GM23338 (cell line): Measurements from ENCODE around the gene AIM2. TPM values are rescaled to one million over a fixed set of nuclear protein-coding genes. Genes with fewer than 3 reads are reported as not detected.

Experiments used
- ATAC-seq: fragments of 200-7000 bp; cut with Tn5 transposase; 3 replicates; pipeline ENCODE4 v1.9.1; 2020
- DNase-seq: peaks from one replicate; pipeline ENCODE4 v3.0.0-alpha.2; 2015; ENCODE audit warnings: low spot score
- H2AFZ ChIP-seq: fragments of 200-600 bp; sonication (generic); 2 replicates; pipeline ENCODE4 v1.8.0; 2016; ENCODE audit warnings: antibody characterized with exemption, mild to moderate bottlenecking, moderate library complexity
- H3F3A ChIP-seq: fragments of 200-600 bp; sonication (generic); replicated peaks from 2 replicates; pipeline ENCODE4 v1.8.0; 2017; ENCODE audit warnings: antibody characterized with exemption, mixed run types, low read depth
- H3K27ac ChIP-seq: fragments of 200-600 bp; sonication (generic); 2 replicates; pipeline ENCODE4 v1.6.1; 2016; ENCODE audit warnings: low read depth
- H3K27me3 ChIP-seq: fragments of 200-600 bp; sonication (generic); 2 replicates; pipeline ENCODE4 v1.8.0; 2016; ENCODE audit warnings: mild to moderate bottlenecking, mixed run types, moderate library complexity; ENCODE audit not compliant: insufficient read depth
- H3K36me3 ChIP-seq: fragments of 200-600 bp; sonication (generic); 2 replicates; pipeline ENCODE4 v1.8.0; 2016; ENCODE audit warnings: mild to moderate bottlenecking; ENCODE audit not compliant: insufficient read depth
- H3K4me1 ChIP-seq: fragments of 200-600 bp; sonication (generic); 2 replicates; pipeline ENCODE4 v1.8.0; 2016; ENCODE audit warnings: mild to moderate bottlenecking, moderate library complexity; ENCODE audit not compliant: insufficient read depth
- H3K4me2 ChIP-seq: fragments of 200-600 bp; sonication (generic); 2 replicates; pipeline ENCODE4 v1.7.1; 2017; ENCODE audit warnings: mixed run types
- H3K4me3 ChIP-seq: fragments of 200-600 bp; sonication (generic); 2 replicates; pipeline ENCODE4 v1.6.1; 2016; ENCODE audit warnings: mixed run types
- H3K79me2 ChIP-seq: fragments of 200-600 bp; sonication (generic); replicated peaks from 2 replicates; pipeline ENCODE4 v1.8.0; 2017; ENCODE audit warnings: mild to moderate bottlenecking; ENCODE audit not compliant: insufficient read depth
- H3K9me2 ChIP-seq: fragments of 200-600 bp; sonication (generic); 2 replicates; pipeline ENCODE4 v1.8.0; 2017; ENCODE audit not compliant: insufficient read depth
- H4K20me1 ChIP-seq: fragments of 200-600 bp; sonication (generic); replicated peaks from 2 replicates; pipeline ENCODE4 v1.8.0; 2017; ENCODE audit warnings: mild to moderate bottlenecking; ENCODE audit not compliant: insufficient read depth
- H3K27ac Mint-ChIP-seq: 2 replicates; pipeline ENCODE4 v1.8.0; 2020; ENCODE audit warnings: inconsistent platforms, mild to moderate bottlenecking, moderate library complexity, mixed read lengths
- H3K27me3 Mint-ChIP-seq: 3 replicates; pipeline ENCODE4 v1.8.0; 2022; ENCODE audit warnings: low read depth, mild to moderate bottlenecking, moderate library complexity, mixed read lengths, inconsistent platforms; ENCODE audit not compliant: insufficient read depth, poor library complexity
- H3K36me3 Mint-ChIP-seq: 3 replicates; pipeline ENCODE4 v1.8.0; 2021; ENCODE audit warnings: low read depth, mild to moderate bottlenecking, inconsistent platforms, moderate library complexity, mixed read lengths
- H3K4me1 Mint-ChIP-seq: 3 replicates; pipeline ENCODE4 v1.8.0; 2020; ENCODE audit warnings: mild to moderate bottlenecking, inconsistent platforms, mixed read lengths
- H3K4me3 Mint-ChIP-seq: 3 replicates; pipeline ENCODE4 v1.8.0; 2021; ENCODE audit warnings: moderate library complexity, mild to moderate bottlenecking, inconsistent platforms, mixed read lengths
- H3K9me3 Mint-ChIP-seq: 3 replicates; pipeline ENCODE4 v1.8.0; 2020; ENCODE audit warnings: moderate library complexity, mild to moderate bottlenecking, inconsistent platforms, mixed read lengths
- CREB1 ChIP-seq: fragments of 250-450 bp; sonication (Bioruptor Pico); IDR thresholded peaks from 2 replicates; pipeline ENCODE4 v1.5.0; 2020; ENCODE audit warnings: low read depth, mild to moderate bottlenecking, moderate library complexity
- EZH2 ChIP-seq: fragments of 200-600 bp; sonication (generic); IDR thresholded peaks from one replicate; pipeline ENCODE4 v1.8.0; 2017; ENCODE audit warnings: antibody characterized with exemption, mild to moderate bottlenecking, low read depth; ENCODE audit not compliant: unreplicated experiment
- EZH2phosphoT487 ChIP-seq: fragments of 200-600 bp; sonication (generic); IDR thresholded peaks from one replicate; pipeline ENCODE4 v1.8.1; 2018; ENCODE audit warnings: antibody characterized with exemption; ENCODE audit not compliant: unreplicated experiment
- JUNB ChIP-seq: IDR thresholded peaks from one replicate; pipeline ENCODE4 v1.6.1; 2016; ENCODE audit warnings: antibody characterized with exemption; ENCODE audit not compliant: unreplicated experiment
- POLR2AphosphoS5 ChIP-seq: IDR thresholded peaks from 2 replicates; pipeline ENCODE4 v1.6.1; 2016; ENCODE audit warnings: antibody characterized with exemption, low read depth
- STAT1 ChIP-seq: IDR thresholded peaks from one replicate; pipeline ENCODE4 v1.6.1; 2016; ENCODE audit warnings: antibody characterized with exemption; ENCODE audit not compliant: unreplicated experiment
- ZNF114 ChIP-seq: fragments of 250-450 bp; sonication (Bioruptor Pico); IDR thresholded peaks from 2 replicates; pipeline ENCODE4 v1.5.0; 2020; ENCODE audit warnings: mild to moderate bottlenecking, moderate library complexity
- ZNF331 ChIP-seq: fragments of 250-450 bp; sonication (Bioruptor Pico); IDR thresholded peaks from 2 replicates; pipeline ENCODE4 v1.5.0; 2020; ENCODE audit warnings: low read depth, mild to moderate bottlenecking, moderate library complexity
- polyA plus RNA-seq: library from polyadenylated mRNA; unstranded; fragments of >200 nt; fragmentation: Nextera tagmentation; extraction: Ambion mirVana; gene quantifications from 2 replicates; pipeline ENCODE4 v1.2.1, GENCODE V29; 2016
- total RNA-seq: library from RNA; depleted of rRNA; stranded (reverse); fragments of >200 nt; shearing (Covaris generic); gene quantifications from 2 replicates; pipeline ENCODE4 v1.2.3, GENCODE V29; 2014
- TF ChIP-seq, protein P1 (sequence below): fragments of 250-450 bp; sonication (Bioruptor Pico); IDR thresholded peaks from 2 replicates; pipeline ENCODE4 v1.5.0; 2020; ENCODE audit warnings: mild to moderate bottlenecking, moderate library complexity
- TF ChIP-seq, protein P2 (sequence below): IDR thresholded peaks from 2 replicates; pipeline ENCODE4 v1.6.1; 2016; ENCODE audit warnings: antibody characterized with exemption
- TF ChIP-seq, protein P3 (sequence below), 2 experiments: fragments of 200-600 bp in 1 of 2; sonication (generic) in 1 of 2; conservative IDR thresholded peaks; 2 replicates each; pipeline versions ENCODE4 v1.5.1 to v1.6.1; 2016 to 2017; ENCODE audit warnings: antibody characterized with exemption in 2 of 2, low read depth in 2 of 2, mild to moderate bottlenecking in 2 of 2, moderate library complexity in 1 of 2
- TF ChIP-seq, protein P4 (sequence below): IDR thresholded peaks from one replicate; pipeline ENCODE4 v1.6.1; 2018; ENCODE audit warnings: antibody characterized with exemption; ENCODE audit not compliant: unreplicated experiment

The AIM2 gene
- total and polyA plus RNA-seq, 2 experiments from 2014 or later: 1.5 to 2.5 TPM

DNA sequence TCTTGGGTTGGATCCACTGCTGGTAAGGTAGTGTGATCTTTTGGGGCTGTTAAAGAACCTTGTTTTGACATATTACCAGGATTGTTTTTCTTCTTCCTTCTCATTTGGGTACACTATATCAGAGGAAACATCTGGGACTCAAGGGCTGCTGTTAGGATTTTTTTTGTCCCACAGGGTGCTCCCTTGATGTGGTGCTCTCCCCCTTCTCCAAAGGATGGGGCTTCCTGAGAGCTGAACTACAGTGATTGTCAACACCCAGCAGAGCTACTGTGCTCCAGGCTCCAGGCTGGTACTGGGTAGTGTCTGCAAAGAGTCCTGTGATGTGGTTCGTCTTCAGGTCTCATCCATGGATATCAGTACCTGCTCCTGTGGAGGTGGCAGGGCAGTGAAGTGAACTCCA lies 46.3 kb downstream of the AIM2 start:
- Histone ChIP-seq H3F3A (no peaks in the 10 kb centered on the region), H3K9me2 (peaks cover 12% of the 10 kb centered on the region), H3K36me3 (no peaks in the 10 kb centered on the region), H3K4me1 (no peaks in the 10 kb centered on the region), H3K79me2 (no peaks in the 10 kb centered on the region), H3K27ac (no peak overlapping the region), H4K20me1 (no peaks in the 10 kb centered on the region), H3K27me3 (no peaks in the 10 kb centered on the region), H3K4me3 (no peak overlapping the region), H2AFZ (no peak overlapping the region), H3K4me2 (no peak overlapping the region)
- DNase-seq (no peak), ATAC-seq (no peak)
- Mint-ChIP-seq H3K36me3 (0 out of 3 replicates have a peak, but pooled peaks cover 4% of the 10 kb centered on the region), H3K27ac (no peak overlapping the region), H3K9me3 (no peaks in the 10 kb centered on the region; the same call in 2 of the 3 replicates), H3K27me3 (peaks cover 2% of the 10 kb centered on the region), H3K4me3 (no peak overlapping the region), H3K4me1 (peaks cover 12% of the 10 kb centered on the region)
- TF ChIP-seq, protein P1, sequence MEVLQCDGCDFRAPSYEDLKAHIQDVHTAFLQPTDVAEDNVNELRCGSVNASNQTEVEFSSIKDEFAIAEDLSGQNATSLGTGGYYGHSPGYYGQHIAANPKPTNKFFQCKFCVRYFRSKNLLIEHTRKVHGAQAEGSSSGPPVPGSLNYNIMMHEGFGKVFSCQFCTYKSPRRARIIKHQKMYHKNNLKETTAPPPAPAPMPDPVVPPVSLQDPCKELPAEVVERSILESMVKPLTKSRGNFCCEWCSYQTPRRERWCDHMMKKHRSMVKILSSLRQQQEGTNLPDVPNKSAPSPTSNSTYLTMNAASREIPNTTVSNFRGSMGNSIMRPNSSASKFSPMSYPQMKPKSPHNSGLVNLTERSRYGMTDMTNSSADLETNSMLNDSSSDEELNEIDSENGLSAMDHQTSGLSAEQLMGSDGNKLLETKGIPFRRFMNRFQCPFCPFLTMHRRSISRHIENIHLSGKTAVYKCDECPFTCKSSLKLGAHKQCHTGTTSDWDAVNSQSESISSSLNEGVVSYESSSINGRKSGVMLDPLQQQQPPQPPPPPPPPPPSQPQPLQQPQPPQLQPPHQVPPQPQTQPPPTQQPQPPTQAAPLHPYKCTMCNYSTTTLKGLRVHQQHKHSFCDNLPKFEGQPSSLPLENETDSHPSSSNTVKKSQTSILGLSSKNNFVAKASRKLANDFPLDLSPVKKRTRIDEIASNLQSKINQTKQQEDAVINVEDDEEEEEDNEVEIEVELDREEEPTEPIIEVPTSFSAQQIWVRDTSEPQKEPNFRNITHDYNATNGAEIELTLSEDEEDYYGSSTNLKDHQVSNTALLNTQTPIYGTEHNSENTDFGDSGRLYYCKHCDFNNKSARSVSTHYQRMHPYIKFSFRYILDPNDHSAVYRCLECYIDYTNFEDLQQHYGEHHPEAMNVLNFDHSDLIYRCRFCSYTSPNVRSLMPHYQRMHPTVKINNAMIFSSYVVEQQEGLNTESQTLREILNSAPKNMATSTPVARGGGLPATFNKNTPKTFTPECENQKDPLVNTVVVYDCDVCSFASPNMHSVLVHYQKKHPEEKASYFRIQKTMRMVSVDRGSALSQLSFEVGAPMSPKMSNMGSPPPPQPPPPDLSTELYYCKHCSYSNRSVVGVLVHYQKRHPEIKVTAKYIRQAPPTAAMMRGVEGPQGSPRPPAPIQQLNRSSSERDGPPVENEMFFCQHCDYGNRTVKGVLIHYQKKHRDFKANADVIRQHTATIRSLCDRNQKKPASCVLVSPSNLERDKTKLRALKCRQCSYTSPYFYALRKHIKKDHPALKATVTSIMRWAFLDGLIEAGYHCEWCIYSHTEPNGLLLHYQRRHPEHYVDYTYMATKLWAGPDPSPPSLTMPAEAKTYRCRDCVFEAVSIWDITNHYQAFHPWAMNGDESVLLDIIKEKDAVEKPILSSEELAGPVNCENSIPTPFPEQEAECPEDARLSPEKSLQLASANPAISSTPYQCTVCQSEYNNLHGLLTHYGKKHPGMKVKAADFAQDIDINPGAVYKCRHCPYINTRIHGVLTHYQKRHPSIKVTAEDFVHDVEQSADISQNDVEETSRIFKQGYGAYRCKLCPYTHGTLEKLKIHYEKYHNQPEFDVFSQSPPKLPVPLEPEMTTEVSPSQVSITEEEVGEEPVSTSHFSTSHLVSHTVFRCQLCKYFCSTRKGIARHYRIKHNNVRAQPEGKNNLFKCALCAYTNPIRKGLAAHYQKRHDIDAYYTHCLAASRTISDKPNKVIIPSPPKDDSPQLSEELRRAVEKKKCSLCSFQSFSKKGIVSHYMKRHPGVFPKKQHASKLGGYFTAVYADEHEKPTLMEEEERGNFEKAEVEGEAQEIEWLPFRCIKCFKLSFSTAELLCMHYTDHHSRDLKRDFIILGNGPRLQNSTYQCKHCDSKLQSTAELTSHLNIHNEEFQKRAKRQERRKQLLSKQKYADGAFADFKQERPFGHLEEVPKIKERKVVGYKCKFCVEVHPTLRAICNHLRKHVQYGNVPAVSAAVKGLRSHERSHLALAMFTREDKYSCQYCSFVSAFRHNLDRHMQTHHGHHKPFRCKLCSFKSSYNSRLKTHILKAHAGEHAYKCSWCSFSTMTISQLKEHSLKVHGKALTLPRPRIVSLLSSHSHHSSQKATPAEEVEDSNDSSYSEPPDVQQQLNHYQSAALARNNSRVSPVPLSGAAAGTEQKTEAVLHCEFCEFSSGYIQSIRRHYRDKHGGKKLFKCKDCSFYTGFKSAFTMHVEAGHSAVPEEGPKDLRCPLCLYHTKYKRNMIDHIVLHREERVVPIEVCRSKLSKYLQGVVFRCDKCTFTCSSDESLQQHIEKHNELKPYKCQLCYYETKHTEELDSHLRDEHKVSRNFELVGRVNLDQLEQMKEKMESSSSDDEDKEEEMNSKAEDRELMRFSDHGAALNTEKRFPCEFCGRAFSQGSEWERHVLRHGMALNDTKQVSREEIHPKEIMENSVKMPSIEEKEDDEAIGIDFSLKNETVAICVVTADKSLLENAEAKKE (CRISPR knock-in tag): no peak
- TF ChIP-seq, protein P2, sequence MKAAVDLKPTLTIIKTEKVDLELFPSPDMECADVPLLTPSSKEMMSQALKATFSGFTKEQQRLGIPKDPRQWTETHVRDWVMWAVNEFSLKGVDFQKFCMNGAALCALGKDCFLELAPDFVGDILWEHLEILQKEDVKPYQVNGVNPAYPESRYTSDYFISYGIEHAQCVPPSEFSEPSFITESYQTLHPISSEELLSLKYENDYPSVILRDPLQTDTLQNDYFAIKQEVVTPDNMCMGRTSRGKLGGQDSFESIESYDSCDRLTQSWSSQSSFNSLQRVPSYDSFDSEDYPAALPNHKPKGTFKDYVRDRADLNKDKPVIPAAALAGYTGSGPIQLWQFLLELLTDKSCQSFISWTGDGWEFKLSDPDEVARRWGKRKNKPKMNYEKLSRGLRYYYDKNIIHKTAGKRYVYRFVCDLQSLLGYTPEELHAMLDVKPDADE: no peak
- TF ChIP-seq, protein P3, sequence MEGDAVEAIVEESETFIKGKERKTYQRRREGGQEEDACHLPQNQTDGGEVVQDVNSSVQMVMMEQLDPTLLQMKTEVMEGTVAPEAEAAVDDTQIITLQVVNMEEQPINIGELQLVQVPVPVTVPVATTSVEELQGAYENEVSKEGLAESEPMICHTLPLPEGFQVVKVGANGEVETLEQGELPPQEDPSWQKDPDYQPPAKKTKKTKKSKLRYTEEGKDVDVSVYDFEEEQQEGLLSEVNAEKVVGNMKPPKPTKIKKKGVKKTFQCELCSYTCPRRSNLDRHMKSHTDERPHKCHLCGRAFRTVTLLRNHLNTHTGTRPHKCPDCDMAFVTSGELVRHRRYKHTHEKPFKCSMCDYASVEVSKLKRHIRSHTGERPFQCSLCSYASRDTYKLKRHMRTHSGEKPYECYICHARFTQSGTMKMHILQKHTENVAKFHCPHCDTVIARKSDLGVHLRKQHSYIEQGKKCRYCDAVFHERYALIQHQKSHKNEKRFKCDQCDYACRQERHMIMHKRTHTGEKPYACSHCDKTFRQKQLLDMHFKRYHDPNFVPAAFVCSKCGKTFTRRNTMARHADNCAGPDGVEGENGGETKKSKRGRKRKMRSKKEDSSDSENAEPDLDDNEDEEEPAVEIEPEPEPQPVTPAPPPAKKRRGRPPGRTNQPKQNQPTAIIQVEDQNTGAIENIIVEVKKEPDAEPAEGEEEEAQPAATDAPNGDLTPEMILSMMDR (conservative IDR thresholded peaks at IDR 0.05; ENCODE audit: low read depth in 2 of 2): no peak
- TF ChIP-seq, protein P4, sequence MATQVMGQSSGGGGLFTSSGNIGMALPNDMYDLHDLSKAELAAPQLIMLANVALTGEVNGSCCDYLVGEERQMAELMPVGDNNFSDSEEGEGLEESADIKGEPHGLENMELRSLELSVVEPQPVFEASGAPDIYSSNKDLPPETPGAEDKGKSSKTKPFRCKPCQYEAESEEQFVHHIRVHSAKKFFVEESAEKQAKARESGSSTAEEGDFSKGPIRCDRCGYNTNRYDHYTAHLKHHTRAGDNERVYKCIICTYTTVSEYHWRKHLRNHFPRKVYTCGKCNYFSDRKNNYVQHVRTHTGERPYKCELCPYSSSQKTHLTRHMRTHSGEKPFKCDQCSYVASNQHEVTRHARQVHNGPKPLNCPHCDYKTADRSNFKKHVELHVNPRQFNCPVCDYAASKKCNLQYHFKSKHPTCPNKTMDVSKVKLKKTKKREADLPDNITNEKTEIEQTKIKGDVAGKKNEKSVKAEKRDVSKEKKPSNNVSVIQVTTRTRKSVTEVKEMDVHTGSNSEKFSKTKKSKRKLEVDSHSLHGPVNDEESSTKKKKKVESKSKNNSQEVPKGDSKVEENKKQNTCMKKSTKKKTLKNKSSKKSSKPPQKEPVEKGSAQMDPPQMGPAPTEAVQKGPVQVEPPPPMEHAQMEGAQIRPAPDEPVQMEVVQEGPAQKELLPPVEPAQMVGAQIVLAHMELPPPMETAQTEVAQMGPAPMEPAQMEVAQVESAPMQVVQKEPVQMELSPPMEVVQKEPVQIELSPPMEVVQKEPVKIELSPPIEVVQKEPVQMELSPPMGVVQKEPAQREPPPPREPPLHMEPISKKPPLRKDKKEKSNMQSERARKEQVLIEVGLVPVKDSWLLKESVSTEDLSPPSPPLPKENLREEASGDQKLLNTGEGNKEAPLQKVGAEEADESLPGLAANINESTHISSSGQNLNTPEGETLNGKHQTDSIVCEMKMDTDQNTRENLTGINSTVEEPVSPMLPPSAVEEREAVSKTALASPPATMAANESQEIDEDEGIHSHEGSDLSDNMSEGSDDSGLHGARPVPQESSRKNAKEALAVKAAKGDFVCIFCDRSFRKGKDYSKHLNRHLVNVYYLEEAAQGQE: no peak
- TF ChIP-seq STAT1: no peak
- no peak for TF ChIP-seq JUNB
- TF ChIP-seq EZH2: no peak
- TF ChIP-seq POLR2AphosphoS5: no peak
- no peak for TF ChIP-seq ZNF114 (CRISPR knock-in tag)
- TF ChIP-seq ZNF331 (CRISPR knock-in tag): no peak
- TF ChIP-seq CREB1 (CRISPR knock-in tag): no peak
- no peak for TF ChIP-seq EZH2phosphoT487
